CD4-positive, alpha-beta T cell treated with Interleukin-6 for 4 hours (primary cell): ENCODE measurements around the gene CPA2.

Experiments used
- DNase-seq: peaks from one replicate; pipeline ENCODE4 v3.0.0-alpha.2; 2020; ENCODE audit warnings: mixed read lengths

CPA2 gene

DNA sequence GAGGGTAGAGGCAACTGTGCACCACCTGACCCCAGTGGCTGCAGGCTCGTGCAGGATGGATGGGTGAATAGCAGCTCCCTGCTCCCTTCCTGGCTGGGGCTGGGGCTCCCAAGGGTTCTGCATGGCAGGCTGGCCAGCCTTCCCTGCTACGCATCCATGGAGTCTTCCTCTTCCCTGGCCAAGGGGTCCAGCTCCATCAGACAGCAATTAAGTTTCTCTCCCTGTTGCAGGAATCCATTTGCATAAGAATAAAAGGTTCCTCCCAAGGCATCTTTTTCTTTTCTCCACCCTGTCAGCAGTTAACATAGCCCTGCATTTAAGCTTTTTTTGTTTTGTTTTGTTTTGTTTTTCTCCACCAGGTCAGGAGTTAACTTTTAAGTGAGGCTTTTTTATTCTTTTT is 10.0 kb upstream of the CPA2 start:
- no peak for DNase-seq

- no peak for DNase-seq
Observed at GRCh38 chr7:130258494-130259078, 8.1 kb upstream of the CPA2 start.

- no peak for DNase-seq
Observed at GRCh38 chr7:130262448-130262847, 4.2 kb upstream of the CPA2 start.

DNA sequence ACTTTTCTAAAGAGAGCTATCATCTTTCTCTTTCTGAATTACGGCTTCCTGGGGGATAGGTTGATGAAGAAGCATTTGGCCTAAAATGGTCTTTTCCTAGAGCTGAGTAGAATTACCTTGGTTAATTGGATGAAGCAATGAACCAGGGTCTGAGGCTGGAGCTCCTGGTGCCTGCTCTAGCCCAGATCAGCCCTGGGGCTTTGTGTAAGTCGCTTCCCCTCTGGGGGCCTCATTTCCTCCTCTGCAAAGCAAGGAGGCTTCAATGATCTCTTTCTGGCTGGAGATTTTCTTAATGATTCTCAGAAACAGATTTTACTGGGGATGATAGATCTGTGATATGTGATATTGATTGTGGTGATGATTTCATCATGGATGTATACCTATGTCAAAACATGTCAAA is 3.5 kb upstream of the CPA2 start:
- no peak for DNase-seq

- no peak for DNase-seq
Observed at GRCh38 chr7:130266961-130267321, 278 bp downstream of the CPA2 start.

DNA sequence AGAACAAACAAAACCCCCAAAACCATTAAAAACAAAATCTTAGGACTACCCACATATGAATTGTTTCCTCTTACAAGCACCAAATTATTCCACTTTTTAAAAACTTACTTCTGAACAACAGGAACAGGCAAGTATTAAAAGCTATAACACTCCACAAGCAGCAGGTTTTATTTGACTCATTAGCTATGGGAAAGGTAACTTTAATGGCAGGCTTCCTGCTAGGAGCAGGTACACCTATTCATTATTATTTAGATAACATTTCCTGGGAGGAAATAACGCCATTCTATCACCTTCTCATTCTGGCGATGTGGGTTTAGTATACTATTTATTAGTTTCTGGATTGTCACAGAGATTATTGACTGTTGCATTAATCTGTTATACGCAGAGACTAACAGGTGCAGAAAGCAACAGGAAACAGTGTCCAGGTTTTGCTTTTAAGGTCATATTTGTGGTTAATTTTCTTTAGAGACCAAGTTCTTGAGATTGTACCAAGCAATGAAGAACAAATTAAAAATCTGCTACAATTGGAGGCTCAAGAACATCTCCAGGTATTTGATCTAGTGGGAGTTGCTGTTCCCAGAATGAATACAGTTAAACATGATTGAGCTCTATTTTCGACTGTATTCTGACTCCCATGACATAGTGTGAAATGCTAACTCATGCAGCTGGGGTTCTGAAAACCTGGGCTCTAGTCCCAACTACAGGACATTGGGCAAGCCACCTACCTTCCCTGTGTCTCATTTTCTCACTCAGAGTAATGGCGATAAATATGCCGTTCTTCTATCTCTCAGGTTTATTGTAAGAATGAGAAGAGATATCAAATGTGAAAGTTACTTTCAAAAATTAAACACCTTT is 2.0 kb downstream of the CPA2 start:
- no peak for DNase-seq

DNA sequence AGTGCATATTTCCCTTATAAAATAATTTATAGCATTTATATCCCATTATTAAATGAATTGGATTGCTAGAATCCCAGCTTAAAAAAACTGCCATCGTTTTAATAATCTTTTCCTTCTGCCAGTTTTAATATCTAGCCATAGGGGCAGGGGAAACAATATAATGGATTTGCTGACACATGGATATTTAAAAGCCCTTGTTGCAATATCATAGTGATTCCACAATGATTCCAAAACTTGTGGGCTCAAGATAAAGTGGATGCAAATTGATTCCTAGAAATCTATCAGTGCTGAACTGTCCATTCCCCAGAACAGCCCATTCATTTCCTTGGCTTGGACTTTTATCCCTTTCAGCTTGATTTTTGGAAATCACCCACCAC is 2.6 kb downstream of the CPA2 start:
- no peak for DNase-seq

- DNase-seq, result no peak
Observed at GRCh38 chr7:130270947-130271800, 4.5 kb downstream of the CPA2 start.

DNA sequence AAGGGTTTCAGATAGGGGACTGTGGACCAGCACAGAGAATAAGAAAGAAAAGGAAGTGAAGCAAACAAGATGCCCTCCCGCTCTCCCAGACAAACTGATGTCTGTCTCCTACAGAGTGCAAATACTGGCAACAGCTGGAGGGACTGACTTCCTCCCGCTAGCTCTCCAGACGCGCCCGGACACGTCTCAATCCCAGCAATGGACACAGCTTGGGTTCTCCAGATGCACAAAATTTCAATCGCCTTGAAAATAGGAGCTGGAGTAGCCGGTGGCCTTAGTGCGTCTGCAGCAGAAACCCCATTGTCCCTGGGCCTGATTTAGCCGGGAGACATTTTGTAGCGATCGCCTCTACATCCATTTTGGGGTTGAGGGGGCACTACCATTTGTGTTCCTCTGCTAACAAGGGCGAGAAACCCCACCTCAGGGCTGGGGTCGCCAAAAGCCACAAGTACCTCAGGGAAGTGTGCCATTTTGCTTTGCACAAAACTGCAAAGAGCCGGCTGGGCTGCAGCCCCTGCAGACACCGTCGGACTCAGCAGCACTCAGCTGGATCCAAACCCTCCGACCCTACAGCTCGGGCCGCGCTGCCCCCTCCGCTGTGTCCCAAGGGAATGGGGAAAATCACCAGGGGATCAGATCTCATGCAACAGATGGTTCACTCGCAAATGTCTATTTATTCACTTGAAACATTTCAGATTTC is 5.9 kb downstream of the CPA2 start:
- DNase-seq, result no peak

DNA sequence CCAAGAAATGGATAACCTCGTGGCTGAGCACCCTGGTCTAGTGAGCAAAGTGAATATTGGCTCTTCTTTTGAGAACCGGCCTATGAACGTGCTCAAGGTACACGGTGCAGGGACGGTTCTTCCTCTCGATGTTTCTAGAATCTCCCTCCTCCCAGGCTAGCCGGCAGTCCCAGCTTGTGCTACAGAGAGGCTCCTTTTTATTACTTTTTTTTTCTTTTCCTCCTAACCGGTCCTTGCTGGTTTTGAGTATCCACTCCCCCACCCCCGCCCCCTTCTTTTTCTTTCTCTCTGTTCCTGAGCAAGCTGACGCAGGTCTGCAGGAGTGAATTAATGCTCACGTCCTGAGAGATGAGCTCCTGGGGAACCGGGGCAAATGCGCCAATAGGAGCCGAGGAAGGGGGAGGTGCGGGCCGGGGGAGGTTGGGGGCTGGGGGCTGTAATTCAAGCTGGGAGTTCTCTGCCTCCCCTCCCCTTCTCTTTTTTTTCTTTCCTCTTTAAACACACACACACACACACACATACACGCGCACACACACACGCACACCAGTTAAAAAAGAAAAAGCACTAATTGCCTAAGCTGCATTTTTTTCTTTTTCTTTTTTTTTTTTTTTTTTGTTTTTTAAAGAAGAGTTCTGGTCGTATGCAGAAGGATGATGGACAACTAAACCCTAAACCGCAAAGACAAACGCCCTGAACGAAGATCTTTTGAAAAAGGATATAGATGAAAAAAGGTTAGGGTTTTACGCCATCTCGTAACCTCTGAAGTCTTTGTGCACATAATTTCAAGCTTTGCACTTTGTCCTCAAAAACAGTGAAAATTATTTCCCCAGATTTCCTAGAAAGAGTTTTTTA is 6.6 kb downstream of the CPA2 start:
- peak; percentile 19 for DNase-seq

- no peak for DNase-seq
Observed at GRCh38 chr7:130273933-130274255, 7.2 kb downstream of the CPA2 start.

DNA sequence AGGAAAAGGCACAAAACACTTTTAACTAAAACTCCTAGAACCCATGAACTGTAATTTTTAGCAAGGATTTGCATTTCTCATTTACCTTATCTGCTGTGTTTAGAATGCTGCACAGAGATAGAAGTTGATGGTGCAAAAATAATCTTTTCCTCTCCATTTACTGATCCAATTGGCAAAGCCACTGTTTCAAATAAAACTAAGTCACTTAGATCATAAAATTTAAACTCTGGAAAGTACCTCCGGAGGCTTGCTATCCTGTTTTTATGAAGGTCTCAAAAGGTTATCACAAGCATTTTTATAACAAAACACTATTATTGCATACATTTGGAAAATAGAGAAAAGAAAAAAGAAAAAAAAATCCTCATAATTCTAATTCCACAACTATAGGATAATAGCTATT is 7.6 kb downstream of the CPA2 start:
- no peak for DNase-seq

GRCh38 chr7:130274983-130275591 is 8.4 kb downstream of the CPA2 start:
- no peak for DNase-seq

DNA sequence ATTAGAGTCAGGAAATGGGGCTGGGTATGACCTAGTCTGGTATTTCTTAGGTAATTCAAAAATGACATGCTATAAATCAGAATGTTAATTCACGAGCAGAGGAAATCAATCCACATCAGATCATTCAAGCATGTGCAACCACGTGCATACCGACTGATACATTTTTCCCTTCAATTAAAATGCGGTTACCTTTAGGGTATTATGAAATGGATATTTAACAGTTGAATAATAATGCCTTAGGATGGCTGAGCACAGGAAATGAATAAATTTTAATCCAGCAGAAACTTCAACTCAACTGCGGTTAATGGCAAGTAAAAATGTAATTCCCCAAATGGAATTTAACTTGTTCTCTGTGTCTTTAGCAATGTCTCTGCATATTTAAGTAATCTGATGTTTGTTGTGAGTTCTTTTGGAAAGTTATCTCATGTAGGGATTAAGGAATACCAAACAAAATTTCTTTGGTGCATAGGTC is 9.2 kb downstream of the CPA2 start:
- DNase-seq, result no peak

DNA sequence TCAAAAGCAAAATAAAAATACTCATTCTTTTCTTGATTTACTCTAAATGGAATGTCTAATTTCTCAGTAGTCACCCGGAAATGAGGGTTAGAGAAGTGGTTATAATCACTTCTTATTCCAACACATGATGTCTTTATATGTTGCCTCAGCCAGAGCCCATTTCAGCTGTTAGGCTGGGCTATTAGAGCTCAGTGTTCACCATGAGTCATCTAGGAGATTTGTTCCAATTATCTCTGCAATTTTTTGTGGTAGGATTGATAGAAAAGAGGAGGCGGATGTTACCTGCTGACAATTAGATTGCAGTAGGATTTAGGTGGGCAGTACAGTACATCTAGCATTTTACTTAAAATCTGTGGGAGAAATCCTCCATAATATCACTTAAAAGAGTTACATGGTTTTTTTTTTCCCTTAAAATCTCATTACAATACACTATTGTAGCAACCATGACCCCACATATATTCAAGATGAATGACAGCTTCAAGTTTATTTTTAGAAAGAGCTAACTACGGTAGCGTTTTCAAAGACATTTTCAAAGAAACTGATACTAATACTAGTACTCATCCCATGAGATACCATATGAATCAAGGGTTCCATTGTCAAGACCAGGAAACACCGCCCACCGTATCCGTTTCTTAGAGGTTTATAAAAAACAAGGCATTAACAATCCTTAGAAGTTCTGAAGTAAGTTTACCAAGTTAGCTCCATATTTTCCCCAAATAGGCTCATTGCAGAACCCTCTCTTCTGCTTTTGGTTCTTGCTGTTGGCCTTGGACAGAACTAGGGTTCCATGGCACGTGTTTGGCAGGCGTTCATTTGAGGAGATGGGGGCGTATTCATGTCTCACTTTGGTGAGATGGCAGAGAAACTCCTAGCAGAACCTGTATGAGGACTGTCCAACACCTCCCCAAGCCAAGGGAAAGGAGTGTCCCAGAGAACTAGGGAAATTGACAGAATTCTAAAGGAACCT is 10.4 kb downstream of the CPA2 start:
- no peak for DNase-seq

DNA sequence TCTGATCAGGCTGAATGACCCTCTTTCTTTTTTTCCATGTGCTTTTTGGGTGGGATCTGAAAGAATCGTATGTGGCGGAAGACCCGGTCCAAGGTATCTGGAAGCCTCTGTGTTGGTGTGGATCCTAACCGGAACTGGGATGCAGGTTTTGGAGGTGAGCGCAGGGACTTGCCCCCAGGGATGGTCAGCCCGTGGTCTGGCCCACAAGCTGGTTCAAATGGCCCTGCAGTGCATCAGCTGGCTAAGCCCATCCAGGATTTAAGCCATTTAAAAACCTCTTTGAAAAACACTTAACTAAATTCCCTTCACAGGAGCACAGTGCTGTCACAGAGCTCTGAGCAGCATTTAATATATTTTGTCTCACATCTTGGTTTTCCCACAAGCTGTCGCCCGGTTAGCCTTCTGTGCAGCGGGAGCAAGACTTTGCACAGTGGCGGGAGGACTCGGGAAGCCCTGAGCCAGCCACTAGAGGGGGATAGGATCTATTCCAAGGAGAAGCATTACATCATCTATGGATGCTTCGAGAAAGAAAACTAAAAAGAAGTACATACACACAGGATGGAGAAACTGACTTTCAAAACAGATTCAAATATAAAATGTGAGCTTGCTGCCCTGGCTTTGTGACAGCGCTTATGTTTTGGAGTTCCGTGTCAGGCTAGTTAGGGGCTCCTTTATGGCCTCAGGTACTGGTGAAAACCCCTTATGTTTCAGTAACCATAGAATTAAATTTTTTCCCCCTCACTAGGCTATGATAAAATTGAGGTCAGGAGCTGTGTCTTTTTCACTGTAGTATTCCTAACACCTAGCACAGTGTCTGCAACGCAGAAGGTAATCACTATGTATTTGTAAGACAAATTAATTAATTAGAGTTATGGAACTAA is 11.3 kb downstream of the CPA2 start:
- no peak for DNase-seq

DNA sequence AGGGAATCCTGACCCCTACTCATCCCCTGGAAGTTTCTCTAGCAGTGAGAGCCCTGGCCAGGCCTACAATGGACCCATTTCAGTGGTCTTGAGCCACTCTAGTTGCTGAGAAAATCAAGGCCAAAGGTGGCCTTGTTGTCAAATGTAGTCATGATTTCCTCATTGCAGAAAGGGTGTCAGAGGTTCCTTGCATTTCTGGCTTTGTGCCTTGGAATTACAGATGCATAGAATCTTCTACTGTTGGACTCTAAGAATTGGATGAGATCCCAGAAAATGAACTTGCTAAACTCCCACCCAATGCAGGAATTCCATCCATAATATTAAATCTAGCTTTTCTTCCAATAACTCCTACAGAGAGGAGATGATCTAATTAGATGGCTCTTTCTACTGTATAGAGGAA is 12.2 kb downstream of the CPA2 start:
- DNase-seq, result no peak

- no peak for DNase-seq
Observed at GRCh38 chr7:130279286-130279685, 12.6 kb downstream of the CPA2 start.

- DNase-seq, result no peak
Observed at GRCh38 chr7:130279906-130280305, 13.2 kb downstream of the CPA2 start.

GRCh38 chr7:130281260-130281659 is 14.6 kb downstream of the CPA2 start:
- DNase-seq, result no peak
